ENCODE results near the gene ALKBH2.

The ALKBH2 gene

GRCh38 chr12:109065853-109066193 lies 27.4 kb downstream of the ALKBH2 start:
- Histone ChIP-seq H3K9ac (ENCODE audit: low read depth, low read length, poor library complexity, severe bottlenecking) (no peak overlapping the region), H3K27me3 (ENCODE audit: insufficient read depth, low read length, poor library complexity, severe bottlenecking) (no peaks in the 10 kb centered on the region), H2AFZ (ENCODE audit: low read length) (no peak overlapping the region), H3K4me1 (ENCODE audit: insufficient read depth, low read length, poor library complexity, severe bottlenecking) (no peaks in the 10 kb centered on the region), H3K9me3 (ENCODE audit: insufficient read depth, low read depth, low read length) (no peaks in the 10 kb centered on the region), H4K20me1 (ENCODE audit: insufficient read depth, low read length, poor library complexity, severe bottlenecking) (no peaks in the 10 kb centered on the region), H3K4me3 (ENCODE audit: low read length, poor library complexity, severe bottlenecking) (no peak overlapping the region), H3F3A (ENCODE audit: low read depth) (no peaks in the 10 kb centered on the region), H3K9me2 (replicated peaks; ENCODE audit: low read depth, low read length) (no peaks in the 10 kb centered on the region), H3K4me2 (ENCODE audit: low read depth, low read length, poor library complexity, severe bottlenecking) (no peak overlapping the region), H3K79me2 (ENCODE audit: insufficient read depth, low read length) (no peaks in the 10 kb centered on the region), H3K36me3 (ENCODE audit: insufficient read depth, low read length) (no peaks in the 10 kb centered on the region)
- TF ChIP-seq EZH2phosphoT487 (IDR thresholded peaks at IDR 0.05; ENCODE audit: borderline replicate concordance) (no peak), CTCF (conservative IDR thresholded peaks at IDR 0.05; ENCODE audit: low read length) (no peak)

GRCh38 chr12:109065154-109065852 lies 28.0 kb downstream of the ALKBH2 start:
- Histone ChIP-seq H3K4me1 (ENCODE audit: insufficient read depth, low read length, poor library complexity, severe bottlenecking) (no peaks in the 10 kb centered on the region), H3K9me3 (ENCODE audit: insufficient read depth, low read depth, low read length) (no peaks in the 10 kb centered on the region), H2AFZ (ENCODE audit: low read length) (no peak overlapping the region), H3K79me2 (ENCODE audit: insufficient read depth, low read length) (no peaks in the 10 kb centered on the region), H4K20me1 (ENCODE audit: insufficient read depth, low read length, poor library complexity, severe bottlenecking) (no peaks in the 10 kb centered on the region), H3F3A (ENCODE audit: low read depth) (no peaks in the 10 kb centered on the region), H3K4me2 (ENCODE audit: low read depth, low read length, poor library complexity, severe bottlenecking) (no peak overlapping the region), H3K4me3 (ENCODE audit: low read length, poor library complexity, severe bottlenecking) (no peak overlapping the region), H3K9ac (ENCODE audit: low read depth, low read length, poor library complexity, severe bottlenecking) (no peak overlapping the region), H3K36me3 (ENCODE audit: insufficient read depth, low read length) (no peaks in the 10 kb centered on the region), H3K27me3 (ENCODE audit: insufficient read depth, low read length, poor library complexity, severe bottlenecking) (no peaks in the 10 kb centered on the region), H3K9me2 (replicated peaks; ENCODE audit: low read depth, low read length) (no peaks in the 10 kb centered on the region)
- TF ChIP-seq EZH2phosphoT487 (IDR thresholded peaks at IDR 0.05; ENCODE audit: borderline replicate concordance) (no peak), CTCF (conservative IDR thresholded peaks at IDR 0.05; ENCODE audit: low read length) (no peak)

- Histone ChIP-seq H3K4me2 (ENCODE audit: low read depth, low read length, poor library complexity, severe bottlenecking) (no peak overlapping the region), H3K36me3 (ENCODE audit: insufficient read depth, low read length) (no peaks in the 10 kb centered on the region), H2AFZ (ENCODE audit: low read length) (no peak overlapping the region), H3K9me3 (ENCODE audit: insufficient read depth, low read depth, low read length) (no peaks in the 10 kb centered on the region), H3K4me3 (ENCODE audit: low read length, poor library complexity, severe bottlenecking) (no peak overlapping the region), H3F3A (ENCODE audit: low read depth) (no peaks in the 10 kb centered on the region), H4K20me1 (ENCODE audit: insufficient read depth, low read length, poor library complexity, severe bottlenecking) (no peaks in the 10 kb centered on the region), H3K27me3 (ENCODE audit: insufficient read depth, low read length, poor library complexity, severe bottlenecking) (no peaks in the 10 kb centered on the region), H3K79me2 (ENCODE audit: insufficient read depth, low read length) (no peaks in the 10 kb centered on the region), H3K9me2 (replicated peaks; ENCODE audit: low read depth, low read length) (no peaks in the 10 kb centered on the region), H3K9ac (ENCODE audit: low read depth, low read length, poor library complexity, severe bottlenecking) (no peak overlapping the region), H3K4me1 (ENCODE audit: insufficient read depth, low read length, poor library complexity, severe bottlenecking) (no peaks in the 10 kb centered on the region)
- no peak for TF ChIP-seq EZH2phosphoT487 (IDR thresholded peaks at IDR 0.05; ENCODE audit: borderline replicate concordance)
- no peak for TF ChIP-seq CTCF (conservative IDR thresholded peaks at IDR 0.05; ENCODE audit: low read length)
Observed at GRCh38 chr12:109064143-109064542, 29.1 kb downstream of the ALKBH2 start.
